SK-N-SH treated with all-trans-retinoic acid at 6 μM for 48 hours (cell line): ENCODE results near the gene PRDM10.

ENCODE experiments used
- ARNTL ChIP-seq: fragments of 450-650 bp; formaldehyde crosslinking; IDR thresholded peaks from 2 replicates; pipeline ENCODE4 v1.5.0; 2020; ENCODE audit warnings: low read depth, mild to moderate bottlenecking, moderate library complexity, borderline replicate concordance
- SNAI2 ChIP-seq: fragments of 250-450 bp; sonication (Bioruptor Pico); IDR thresholded peaks from 2 replicates; pipeline ENCODE4 v1.5.0; 2020; ENCODE audit warnings: mild to moderate bottlenecking, moderate library complexity
- TF ChIP-seq, protein P1 (sequence below): fragments of 250-450 bp; sonication (Bioruptor Pico); IDR thresholded peaks from 2 replicates; pipeline ENCODE4 v1.5.1; 2021; ENCODE audit warnings: mild to moderate bottlenecking, moderate library complexity

DNA sequence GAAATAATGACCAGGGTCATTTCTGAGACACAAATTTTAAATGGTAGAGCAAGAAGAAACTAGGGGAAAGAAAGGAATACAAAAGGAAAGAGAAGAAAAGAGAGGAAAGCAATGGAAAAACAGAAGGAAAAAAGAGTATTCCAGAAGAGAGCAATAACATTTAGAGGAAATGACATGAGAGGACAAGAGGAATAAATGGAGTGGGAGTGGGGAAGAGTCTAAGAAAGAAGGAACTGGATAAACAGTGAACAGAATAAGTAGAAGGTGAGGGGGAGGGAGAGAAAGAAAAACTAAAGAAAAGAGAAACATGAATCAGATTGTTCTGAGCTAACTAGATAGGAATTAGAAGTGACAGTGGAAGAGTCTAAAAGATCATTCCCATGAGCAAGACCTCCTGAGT is 28.4 kb downstream of the PRDM10 start:
- TF ChIP-seq, protein P1, sequence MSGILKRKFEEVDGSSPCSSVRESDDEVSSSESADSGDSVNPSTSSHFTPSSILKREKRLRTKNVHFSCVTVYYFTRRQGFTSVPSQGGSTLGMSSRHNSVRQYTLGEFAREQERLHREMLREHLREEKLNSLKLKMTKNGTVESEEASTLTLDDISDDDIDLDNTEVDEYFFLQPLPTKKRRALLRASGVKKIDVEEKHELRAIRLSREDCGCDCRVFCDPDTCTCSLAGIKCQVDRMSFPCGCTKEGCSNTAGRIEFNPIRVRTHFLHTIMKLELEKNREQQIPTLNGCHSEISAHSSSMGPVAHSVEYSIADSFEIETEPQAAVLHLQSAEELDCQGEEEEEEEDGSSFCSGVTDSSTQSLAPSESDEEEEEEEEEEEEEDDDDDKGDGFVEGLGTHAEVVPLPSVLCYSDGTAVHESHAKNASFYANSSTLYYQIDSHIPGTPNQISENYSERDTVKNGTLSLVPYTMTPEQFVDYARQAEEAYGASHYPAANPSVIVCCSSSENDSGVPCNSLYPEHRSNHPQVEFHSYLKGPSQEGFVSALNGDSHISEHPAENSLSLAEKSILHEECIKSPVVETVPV (CRISPR knock-in tag) = no peak
- no peak for TF ChIP-seq SNAI2 (CRISPR knock-in tag)
- no peak for TF ChIP-seq ARNTL
